ENCODE results near the gene SMYD1.
"Not testable (repeated sequence)": the region's sequence is repeated elsewhere in the genome, so short reads cannot be mapped to it uniquely, and the experiment has no call there.

Gene SMYD1

DNA sequence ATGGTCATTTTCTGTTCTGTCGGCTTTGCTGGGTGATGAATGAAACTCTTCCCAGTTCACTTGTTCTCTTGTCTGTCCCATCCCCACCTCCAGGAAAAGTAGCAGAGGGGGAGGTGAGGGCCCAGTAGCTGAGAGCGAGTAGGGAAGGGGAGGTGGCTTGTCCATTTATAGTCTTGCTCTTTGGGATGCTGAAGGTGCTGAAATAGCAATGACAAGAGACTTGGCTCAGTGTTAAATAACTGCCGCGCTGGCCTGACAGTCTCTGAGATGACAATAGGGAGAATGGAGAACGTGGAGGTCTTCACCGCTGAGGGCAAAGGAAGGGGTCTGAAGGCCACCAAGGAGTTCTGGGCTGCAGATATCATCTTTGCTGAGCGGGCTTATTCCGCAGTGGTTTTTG, at the start of gene SMYD1:
TSS of gene SMYD1 (plus strand) at position 228 of the 400 bp plus-strand sequence. CDS start at position 268, 40 bp downstream.
- no peak for DNase-seq (ENCODE audit: low read depth, low spot score)

GRCh38 chr2:88018077-88018805, 49.4 kb upstream of the SMYD1 start:
- DNase-seq (ENCODE audit: low read depth, low spot score) = not testable (repeated sequence)

GRCh38 chr2:88018909-88019308, 48.7 kb upstream of the SMYD1 start:
- no peak for DNase-seq (ENCODE audit: low read depth, low spot score)

DNA sequence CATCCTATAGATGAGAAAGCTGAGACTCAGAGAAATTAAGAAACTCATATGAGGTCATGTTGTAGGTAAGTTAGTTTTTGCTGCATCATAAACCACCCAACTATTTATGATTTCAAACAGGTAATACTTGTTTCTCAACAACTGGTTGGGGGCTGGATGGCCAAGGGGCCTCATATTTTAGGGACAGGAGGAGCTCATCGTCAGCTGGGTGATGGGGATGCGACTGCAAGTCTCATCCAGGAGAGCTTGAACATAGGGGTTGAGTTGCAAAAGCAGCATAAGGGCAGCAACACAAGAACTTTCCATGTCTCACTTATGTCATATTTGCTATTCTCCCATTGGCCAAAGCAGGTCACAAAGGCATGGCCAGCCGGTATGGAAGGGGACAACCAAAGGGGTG, 47.6 kb upstream of the SMYD1 start:
- no peak for DNase-seq (ENCODE audit: low read depth, low spot score)

- no peak for DNase-seq (ENCODE audit: low read depth, low spot score)
These were observed 45.0 kb upstream of the SMYD1 start for GRCh38 chr2:88022669-88022921.

- DNase-seq (ENCODE audit: low read depth, low spot score) = no peak
These were observed 43.1 kb upstream of the SMYD1 start for GRCh38 chr2:88024509-88024908.

DNA sequence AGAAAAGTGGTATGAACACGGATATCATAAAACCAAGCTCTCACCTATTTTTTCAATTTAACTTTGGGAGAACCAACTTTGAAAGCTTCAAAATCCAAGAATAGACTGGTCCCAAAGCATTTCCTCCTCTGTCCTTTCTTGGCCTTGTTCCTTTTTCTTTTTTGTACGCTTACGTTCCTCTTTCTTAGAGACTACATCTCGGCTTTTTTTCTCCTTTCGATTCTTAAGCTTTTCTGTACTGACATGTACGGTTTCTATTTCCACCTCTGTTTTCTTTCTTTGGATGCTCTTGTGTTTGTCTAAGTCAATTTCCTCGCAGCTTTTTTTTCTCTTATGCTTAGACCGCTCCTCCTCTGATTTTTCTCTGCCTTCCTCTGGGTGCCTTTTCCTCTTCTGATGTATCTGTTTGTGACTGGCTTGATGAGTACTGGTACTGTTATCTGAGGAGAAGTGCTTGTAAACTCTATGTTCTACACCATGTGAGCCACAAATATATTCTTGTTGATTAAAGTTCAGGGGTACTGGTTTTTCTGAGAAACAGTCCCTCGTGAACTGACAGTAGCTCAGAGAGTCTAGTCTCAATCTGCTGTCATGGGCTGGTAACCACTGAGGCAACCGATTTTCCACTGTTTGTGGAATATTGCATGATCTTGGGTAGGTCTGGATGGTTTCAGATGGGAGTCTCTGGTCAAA, 39.8 kb upstream of the SMYD1 start:
- DNase-seq (ENCODE audit: low read depth, low spot score) = no peak

DNA sequence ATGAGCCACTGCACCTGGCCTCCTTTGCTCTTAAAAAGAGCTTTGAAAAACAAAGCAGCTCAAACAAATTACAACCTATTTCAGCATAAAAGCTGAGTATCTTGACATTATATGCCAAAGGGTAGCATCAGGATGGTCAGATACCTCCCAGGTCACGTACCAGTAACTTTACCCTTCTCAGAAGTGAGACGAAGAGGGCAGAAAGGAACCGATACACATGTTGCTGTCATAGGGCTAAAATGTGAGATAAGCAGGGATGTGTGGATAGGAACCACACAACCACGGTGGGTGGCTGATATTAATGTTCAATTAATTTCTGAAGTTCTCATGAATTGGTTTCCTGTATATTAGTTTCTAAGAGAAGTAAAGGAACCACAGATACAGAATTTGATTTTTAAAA, 38.7 kb upstream of the SMYD1 start:
- DNase-seq (ENCODE audit: low read depth, low spot score) = no peak

DNA sequence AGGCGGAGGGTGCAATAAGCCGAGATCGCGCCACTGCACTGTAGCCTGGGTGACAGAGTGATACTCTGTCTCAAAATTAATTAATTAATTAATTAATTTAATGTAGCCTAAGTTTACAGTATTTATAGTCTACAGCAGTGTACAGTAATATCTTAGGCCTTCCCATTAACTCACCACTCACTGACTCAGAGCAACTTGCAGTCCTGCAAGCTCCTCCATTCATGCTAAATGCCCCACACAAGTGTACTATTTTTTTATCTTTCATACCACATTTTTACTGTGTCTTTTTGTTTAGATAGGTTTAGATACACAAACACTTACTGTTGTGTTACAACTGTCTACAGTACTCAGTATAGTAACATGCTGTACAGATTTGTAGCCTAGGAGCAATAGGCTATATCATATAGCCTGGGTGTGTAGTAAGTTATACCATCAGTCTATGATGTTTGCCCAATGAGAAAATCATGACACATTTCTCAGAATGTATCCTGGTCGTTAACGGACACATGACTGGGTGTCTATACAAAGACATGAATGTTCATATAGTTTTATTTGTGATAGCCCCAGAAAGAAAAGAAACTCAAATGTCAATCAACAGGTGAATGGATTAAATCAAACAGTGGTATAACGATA, 35.4 kb upstream of the SMYD1 start:
- DNase-seq (ENCODE audit: low read depth, low spot score) = no peak

- DNase-seq (ENCODE audit: low read depth, low spot score) = no peak
These were observed 31.4 kb upstream of the SMYD1 start for GRCh38 chr2:88036182-88036581.

GRCh38 chr2:88036606-88037005, 31.0 kb upstream of the SMYD1 start:
- no peak for DNase-seq (ENCODE audit: low read depth, low spot score)

DNA sequence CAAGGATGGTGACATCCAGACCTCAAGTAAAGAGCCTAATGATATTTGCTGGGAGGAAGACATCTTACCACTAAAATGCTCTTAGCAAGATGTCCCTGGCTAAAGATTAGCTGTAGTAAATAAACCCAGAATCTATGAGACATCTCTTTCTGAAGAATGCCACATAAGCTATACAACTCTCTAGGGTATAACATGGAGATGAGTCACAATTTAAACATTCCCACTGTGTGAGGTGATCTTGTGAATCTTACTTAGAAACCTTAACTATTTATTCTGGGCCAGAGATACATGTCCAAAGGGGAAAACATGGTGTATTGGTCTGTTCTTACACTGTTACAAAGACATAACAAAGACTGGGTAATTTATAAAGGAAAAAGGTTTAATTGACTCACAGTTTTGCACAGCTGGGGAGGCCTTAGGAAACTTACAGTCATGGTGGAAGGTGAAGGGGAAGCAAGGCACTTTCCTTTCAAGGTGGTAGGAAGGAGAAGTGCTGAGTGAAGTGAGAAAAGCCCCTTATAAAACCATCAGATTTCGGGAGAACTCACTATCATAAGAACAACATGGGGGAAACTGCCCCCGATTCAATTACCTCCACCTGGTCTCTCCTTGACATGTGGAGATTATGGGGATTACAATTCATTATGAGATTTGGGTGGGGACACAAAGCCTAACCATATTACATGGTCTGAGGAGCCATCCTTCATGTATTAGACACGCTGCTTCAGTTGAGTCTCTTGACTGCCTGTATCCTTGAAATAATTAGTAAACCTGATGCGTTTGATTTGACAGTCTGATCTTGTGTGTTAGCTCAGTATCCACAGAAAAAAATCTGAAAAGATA, 29.1 kb upstream of the SMYD1 start:
- no peak for DNase-seq (ENCODE audit: low read depth, low spot score)

DNA sequence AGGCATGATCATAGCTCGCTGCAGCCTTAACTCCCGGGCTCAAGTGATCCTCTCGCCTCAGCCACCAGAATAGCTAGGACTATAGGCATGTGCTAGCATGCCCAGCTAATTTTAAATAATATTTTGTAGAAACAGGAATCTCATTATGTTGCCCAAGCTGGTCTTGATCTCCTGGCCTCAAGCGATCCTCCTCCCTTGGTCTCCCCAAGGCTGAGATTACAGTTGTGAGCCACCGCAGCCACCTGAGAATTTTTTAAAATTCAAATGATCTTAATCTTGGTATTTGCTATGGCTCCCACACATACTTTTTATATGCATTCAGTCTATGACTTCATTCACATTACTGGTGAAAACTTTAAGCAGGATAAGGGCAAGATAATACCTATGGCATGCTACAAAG, 25.1 kb upstream of the SMYD1 start:
- DNase-seq (ENCODE audit: low read depth, low spot score) = no peak

DNA sequence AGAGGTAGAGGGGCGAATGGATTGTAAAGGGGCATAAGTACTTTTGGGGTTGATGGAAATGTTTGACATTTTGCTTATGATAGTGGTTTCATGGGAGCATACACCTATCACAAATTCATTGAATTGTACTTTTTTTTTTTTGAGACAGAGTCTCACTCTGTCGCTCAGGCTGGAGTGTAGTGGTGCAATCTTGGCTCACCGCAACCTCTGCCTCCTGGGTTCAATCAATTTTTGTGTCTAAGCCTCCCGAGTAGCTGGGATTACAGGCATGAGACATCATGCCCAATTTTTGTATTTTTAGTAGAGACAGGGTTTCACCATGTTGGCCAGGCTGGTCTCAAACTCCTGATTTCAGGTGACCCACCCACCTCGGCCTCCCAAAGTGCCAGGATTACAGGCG, 22.1 kb upstream of the SMYD1 start:
- DNase-seq (ENCODE audit: low read depth, low spot score) = not testable (repeated sequence)

DNA sequence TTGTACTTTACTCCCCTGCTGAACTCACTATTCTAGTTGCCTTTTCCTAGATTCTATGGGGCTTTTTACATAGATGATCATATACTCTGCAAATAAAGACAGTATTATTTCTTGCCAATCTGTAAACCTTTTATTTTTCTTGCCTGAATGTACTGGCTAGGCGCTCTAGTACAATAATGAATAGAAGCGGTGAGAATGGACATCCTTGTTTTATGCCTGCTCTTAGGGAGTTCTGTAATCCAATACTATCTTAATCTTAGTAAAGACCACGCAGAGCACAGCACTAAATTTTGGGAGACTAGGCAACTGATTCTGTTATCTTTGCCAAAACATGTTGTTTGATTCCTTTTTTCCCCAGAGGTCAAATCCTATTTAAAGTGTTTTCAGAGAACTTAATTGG, 19.1 kb upstream of the SMYD1 start:
- no peak for DNase-seq (ENCODE audit: low read depth, low spot score)

DNA sequence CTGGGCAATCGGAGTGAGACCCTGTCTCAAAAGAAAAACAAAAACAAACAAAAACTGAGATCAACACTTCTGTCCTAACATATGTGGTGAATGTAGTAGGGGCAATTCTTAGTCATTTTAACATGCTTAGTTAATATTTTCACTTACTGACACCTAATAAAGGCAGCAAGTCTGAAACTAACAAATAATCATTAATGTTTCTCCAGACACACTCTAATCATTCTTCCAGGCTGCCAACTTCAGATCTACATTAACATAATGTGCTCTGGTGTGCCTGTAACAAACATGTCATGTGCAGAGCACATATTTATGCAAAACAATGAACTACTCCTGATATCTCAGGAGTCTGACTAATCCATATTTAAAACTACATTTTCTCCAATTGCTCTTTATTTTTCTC, 18.0 kb upstream of the SMYD1 start:
- DNase-seq (ENCODE audit: low read depth, low spot score) = no peak

GRCh38 chr2:88051792-88052191, 15.8 kb upstream of the SMYD1 start:
- no peak for DNase-seq (ENCODE audit: low read depth, low spot score)

GRCh38 chr2:88053296-88053695, 14.3 kb upstream of the SMYD1 start:
- DNase-seq (ENCODE audit: low read depth, low spot score) = no peak

DNA sequence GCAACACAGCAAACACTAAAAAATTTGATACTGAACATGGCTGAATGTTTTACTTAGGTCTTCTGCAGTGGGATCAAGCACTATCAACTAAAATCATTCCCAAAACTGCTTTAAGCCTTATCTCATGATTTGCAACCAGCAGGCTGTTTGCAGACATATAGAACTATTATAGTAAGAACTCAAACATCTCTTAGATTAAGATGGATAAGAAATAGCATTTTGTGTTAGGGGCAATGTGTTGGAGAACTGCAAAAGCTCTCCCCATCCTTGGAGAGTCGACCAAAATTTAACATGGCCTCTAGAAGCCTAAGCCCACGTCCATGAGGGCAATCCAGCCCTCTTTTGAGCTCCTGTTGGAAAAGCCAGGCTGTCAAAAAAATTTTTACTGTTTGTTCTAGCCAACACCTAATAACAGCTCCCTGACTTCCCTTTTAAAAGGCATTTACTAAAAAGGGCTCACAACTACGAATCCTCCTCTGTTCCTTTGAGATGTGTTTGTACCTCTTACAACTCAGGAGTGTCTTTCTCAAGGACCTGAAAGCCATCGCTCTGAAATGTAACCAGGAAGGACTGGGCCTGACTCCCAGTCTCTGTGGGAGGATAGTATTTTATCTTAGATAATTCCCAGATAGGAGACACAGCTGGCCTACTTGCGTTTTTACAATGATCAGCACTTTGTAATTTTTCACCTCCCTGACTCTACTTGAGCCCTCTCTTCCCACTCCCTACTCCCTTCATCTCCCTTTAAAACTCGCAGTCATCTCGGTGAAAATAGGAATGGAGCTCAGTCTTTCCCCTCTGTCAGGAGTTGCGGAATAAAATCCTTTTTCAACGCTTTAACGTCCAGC, 13.5 kb upstream of the SMYD1 start:
- DNase-seq (ENCODE audit: low read depth, low spot score) = no peak

- DNase-seq (ENCODE audit: low read depth, low spot score) = no peak
These were observed 12.7 kb upstream of the SMYD1 start for GRCh38 chr2:88054782-88055370.
